Erythroblast (primary cell): ENCODE measurements around the gene EOMES.

Experiments
- GATA1 ChIP-seq: IDR thresholded peaks from 2 replicates; pipeline ENCODE4 v1.6.1; 2011; ENCODE audit warnings: low read depth, mild to moderate bottlenecking, control low read depth, low read length, moderate library complexity
- POLR2A ChIP-seq: IDR thresholded peaks from 2 replicates; pipeline ENCODE4 v1.6.1; 2011; ENCODE audit warnings: mild to moderate bottlenecking, low read length

DNA sequence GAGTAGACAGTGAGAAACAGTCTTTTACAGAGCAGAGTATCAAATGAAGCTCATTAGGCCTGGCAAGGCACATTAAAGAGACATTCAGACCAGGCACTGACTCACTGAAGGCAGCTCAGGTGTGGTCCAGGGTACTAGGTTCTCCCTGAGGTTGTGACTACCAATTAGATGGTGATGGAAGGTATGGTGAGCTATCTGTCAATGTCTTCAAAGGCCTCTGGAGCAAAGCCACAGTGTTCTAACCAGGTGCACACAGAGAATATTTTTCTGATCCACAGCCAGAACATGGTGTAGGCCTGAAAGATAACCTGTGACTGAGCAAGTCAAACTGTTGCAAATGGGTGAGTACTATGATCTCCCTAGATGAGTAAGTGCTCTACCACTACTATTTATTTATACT is 51.5 kb downstream of the EOMES start:
- TF ChIP-seq POLR2A (no peak), GATA1 (no peak)
